IgD-negative memory B cell (primary cell): ENCODE results near the gene PSTPIP1. TPM values are rescaled to one million over a fixed set of nuclear protein-coding genes. Genes with fewer than 3 reads are reported as not detected.

Source experiments
- H3K27ac Mint-ChIP-seq, 3 donors: one replicate each; pipeline ENCODE4 v1.8.0; 2020 to 2022; ENCODE audit warnings: mild to moderate bottlenecking in 3 of 3, mixed read lengths in 3 of 3, moderate library complexity in 1 of 3
- H3K27me3 Mint-ChIP-seq: one replicate; pipeline ENCODE4 v1.8.0; 2021; ENCODE audit warnings: mixed read lengths
- H3K36me3 Mint-ChIP-seq: one replicate; pipeline ENCODE4 v1.8.0; 2020; ENCODE audit warnings: mild to moderate bottlenecking, mixed read lengths
- H3K4me1 Mint-ChIP-seq, 3 donors: one replicate each; pipeline ENCODE4 v1.8.0; 2020 to 2022; ENCODE audit warnings: mixed read lengths in 3 of 3, mild to moderate bottlenecking in 1 of 3
- H3K4me3 Mint-ChIP-seq, 4 donors: one replicate each; pipeline ENCODE4 v1.8.0; 2020 to 2022; ENCODE audit warnings: mild to moderate bottlenecking in 4 of 4, mixed read lengths in 4 of 4, moderate library complexity in 3 of 4
- H3K9me3 Mint-ChIP-seq, 3 donors: one replicate each; pipeline ENCODE4 v1.8.0; 2020 to 2021; ENCODE audit warnings: mixed read lengths in 3 of 3, mild to moderate bottlenecking in 1 of 3
- polyA plus RNA-seq: library from polyadenylated mRNA; unstranded; fragments of 300-500 nt; fragmentation: Illumina TruSeq; gene quantifications from one replicate; pipeline ENCODE4 v1.2.3, GENCODE V29; 2021

Gene PSTPIP1
- polyA plus RNA-seq, 1 donor from 2014 or later, result 37.3 TPM

DNA sequence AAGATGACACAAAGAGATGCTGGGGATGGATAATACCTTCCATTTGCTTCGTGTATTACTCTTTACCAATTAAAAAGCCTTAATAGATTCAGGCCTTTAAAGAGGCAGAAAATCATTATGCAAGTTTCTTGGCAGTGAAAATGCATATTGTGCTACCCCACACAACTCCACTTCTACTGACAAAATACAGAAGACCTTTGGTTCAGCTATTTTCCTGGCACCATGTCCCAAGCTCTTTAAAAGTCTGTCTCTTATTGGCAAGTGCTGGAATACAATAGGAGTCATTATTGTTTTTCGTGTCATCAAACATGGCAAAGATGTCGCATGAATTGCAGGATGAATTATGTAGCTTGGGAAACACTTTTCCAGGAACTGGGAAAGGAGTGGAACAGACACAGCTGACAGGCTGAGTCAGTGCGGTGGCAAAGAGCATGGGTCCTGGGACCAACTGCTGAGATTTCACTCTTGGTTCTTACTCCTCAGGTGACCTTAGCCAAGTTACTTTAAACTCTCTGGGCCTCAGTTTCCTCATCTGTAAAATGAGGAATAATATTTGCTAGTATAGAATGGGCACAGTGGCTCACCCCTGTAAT lies 81.5 kb downstream of the PSTPIP1 start:
- Mint-ChIP-seq H3K27me3 (no peaks in the 10 kb centered on the region), H3K4me3 (no peak overlapping the region), H3K9me3 (no peaks in the 10 kb centered on the region), H3K36me3 (no peaks in the 10 kb centered on the region), H3K4me1 (peaks cover 0 to 11% (median 10%) of the 10 kb centered on the region in 3 donors), H3K27ac (no peak overlapping the region)

DNA sequence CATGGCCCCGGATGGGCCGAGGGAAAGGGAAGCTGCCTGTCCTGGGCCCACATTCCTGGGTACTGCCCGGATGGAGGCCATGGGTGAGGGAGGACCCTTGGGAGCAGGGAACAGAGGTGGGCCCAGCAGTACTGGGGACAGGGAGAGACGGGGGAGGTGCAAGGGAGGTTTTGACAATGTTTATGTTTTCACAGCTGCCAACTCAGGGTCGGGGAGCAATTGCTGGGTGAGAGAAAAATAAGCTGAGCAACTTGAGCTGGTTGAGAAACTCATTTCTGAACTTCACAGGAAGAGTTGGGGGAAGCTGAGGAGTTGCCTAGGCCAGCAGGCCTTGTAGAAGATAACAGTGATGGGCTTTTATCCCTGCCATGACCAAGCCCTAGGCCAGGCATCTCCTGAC lies 87.0 kb downstream of the PSTPIP1 start:
- Mint-ChIP-seq H3K27ac (peak overlapping the region in 2 of 3 donors; percentile 20 to 97), H3K4me1 (peaks cover 33 to 41% (median 37%) of the 10 kb centered on the region in 3 donors), H3K27me3 (no peaks in the 10 kb centered on the region), H3K36me3 (no peaks in the 10 kb centered on the region), H3K9me3 (no peaks in the 10 kb centered on the region), H3K4me3 (peak overlapping the region in 2 of 4 donors; percentile 22 to 54)

GRCh38 chr15:77083381-77084160 lies 88.6 kb downstream of the PSTPIP1 start:
- no peaks in the 10 kb centered on the region for H3K36me3 Mint-ChIP-seq
- no peaks in the 10 kb centered on the region for H3K27me3 Mint-ChIP-seq
- H3K27ac Mint-ChIP-seq, result peak overlapping the region; percentile 84 to 97 (median 93)
- no peaks in the 10 kb centered on the region for H3K9me3 Mint-ChIP-seq
- H3K4me3 Mint-ChIP-seq, result peak overlapping the region; percentile 70 to 87 (median 82)
- peaks cover 35 to 43% (median 37%) of the 10 kb centered on the region in 3 donors for H3K4me1 Mint-ChIP-seq

- H3K4me1 Mint-ChIP-seq, result peaks cover 35 to 45% (median 37%) of the 10 kb centered on the region in 3 donors
- peak overlapping the region; percentile 16 to 87 (median 82) for H3K4me3 Mint-ChIP-seq
- H3K27ac Mint-ChIP-seq, result peak overlapping the region; percentile 84 to 97 (median 93)
These were observed 89.5 kb downstream of the PSTPIP1 start for GRCh38 chr15:77084436-77084835.

DNA sequence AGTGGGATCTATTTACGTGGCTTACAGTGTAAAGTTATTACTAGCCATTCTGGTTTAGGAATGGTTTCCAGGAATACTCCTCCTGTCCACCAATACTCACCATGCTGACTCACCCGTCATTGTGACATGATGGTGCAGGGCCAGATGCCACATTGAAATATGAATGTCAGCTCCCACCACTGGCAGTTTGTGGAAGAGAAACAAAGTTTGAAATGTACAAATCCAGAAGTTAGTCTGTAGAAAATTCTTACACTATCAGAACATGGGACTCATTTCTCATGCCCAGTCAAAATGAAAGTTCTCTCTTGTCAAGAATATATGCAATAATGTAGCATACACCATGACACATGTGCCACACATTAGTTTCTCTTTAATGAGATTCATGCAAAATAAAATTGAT lies 90.4 kb downstream of the PSTPIP1 start:
- Mint-ChIP-seq H3K4me1 (peaks cover 35 to 45% (median 37%) of the 10 kb centered on the region in 3 donors), H3K27me3 (no peaks in the 10 kb centered on the region), H3K27ac (peak overlapping the region; percentile 28 to 97 (median 93))

More at GRCh38 chr15:77084436-77084835, 89.5 kb downstream of the PSTPIP1 start:
- no peaks in the 10 kb centered on the region for H3K9me3 Mint-ChIP-seq
- no peaks in the 10 kb centered on the region for H3K36me3 Mint-ChIP-seq
- H3K27me3 Mint-ChIP-seq, result no peaks in the 10 kb centered on the region

More for the DNA sequence above, 90.4 kb downstream of the PSTPIP1 start:
- H3K36me3 Mint-ChIP-seq, result no peaks in the 10 kb centered on the region
- no peaks in the 10 kb centered on the region for H3K9me3 Mint-ChIP-seq
- peak overlapping the region in 1 of 4 donors; percentile 86 for H3K4me3 Mint-ChIP-seq

Other genes with a start within 250 kb of the PSTPIP1 start
- 25.6 TPM for gene SCAPER, start 89.8 kb upstream of the PSTPIP1 start, polyA plus RNA-seq
- 46.6 TPM for gene RCN2, start 63.4 kb upstream of the PSTPIP1 start, polyA plus RNA-seq
- 471 TPM for gene TSPAN3, start 76.0 kb downstream of the PSTPIP1 start, polyA plus RNA-seq